Left lobe of liver (tissue), 2 donors: ENCODE measurements around the gene RNU1-1. TPM values are rescaled to one million over a fixed set of nuclear protein-coding genes. Genes with fewer than 3 reads are reported as not detected.
"Not testable (repeated sequence)": the region's sequence is repeated elsewhere in the genome, so short reads cannot be mapped to it uniquely, and the experiment has no call there.

Experiments used
- ATAC-seq: fragments of 200-7000 bp; cut with Tn5 transposase; one replicate; pipeline ENCODE4 v1.9.1; 2020; ENCODE audit warnings: mild to moderate bottlenecking, moderate library complexity
- DNase-seq: peaks from one replicate; pipeline ENCODE4 v3.0.0-alpha.2; 2020; ENCODE audit warnings: low spot score
- total RNA-seq: library from RNA; stranded (reverse); gene quantifications from one replicate; pipeline ENCODE4 v1.2.1, GENCODE V29; 2021
- donor health status: DM: no; HTN: no; CAD: no; lungs with moderate emphysema.
- donor health status: DM: no; HTN: yes; CAD: no.

RNU1-1 gene
- total RNA-seq = 1,159 TPM

GRCh38 chr1:16514107-16515055, at the start of gene RNU1-1:
Gene RNU1-1 (minus strand): TSS chr1:16514285.
- DNase-seq (peak; percentile 84), ATAC-seq (peak; percentile 64)

GRCh38 chr1:16561035-16561434, 47.0 kb upstream of the RNU1-1 start:
- ATAC-seq, DNase-seq: not testable (repeated sequence)

- not testable (repeated sequence) for ATAC-seq, DNase-seq
These were observed 46.4 kb upstream of the RNU1-1 start for GRCh38 chr1:16560498-16560897.

GRCh38 chr1:16559688-16560087, 45.6 kb upstream of the RNU1-1 start:
- not testable (repeated sequence) for DNase-seq, ATAC-seq

- ATAC-seq, DNase-seq: not testable (repeated sequence)
These were observed 42.9 kb upstream of the RNU1-1 start for GRCh38 chr1:16557034-16557433.

- not testable (repeated sequence) for ATAC-seq, DNase-seq
These were observed 39.2 kb upstream of the RNU1-1 start for GRCh38 chr1:16553244-16553643.

- DNase-seq, ATAC-seq: not testable (repeated sequence)
These were observed 36.3 kb upstream of the RNU1-1 start for GRCh38 chr1:16550212-16550918.

- ATAC-seq = not testable (repeated sequence)
These were observed 35.5 kb upstream of the RNU1-1 start for GRCh38 chr1:16549545-16549944.

GRCh38 chr1:16547502-16548241, 33.6 kb upstream of the RNU1-1 start:
- not testable (repeated sequence) for ATAC-seq, DNase-seq

More at GRCh38 chr1:16549545-16549944, 35.5 kb upstream of the RNU1-1 start:
- DNase-seq = not testable (repeated sequence)

- ATAC-seq = not testable (repeated sequence)
These were observed 31.6 kb upstream of the RNU1-1 start for GRCh38 chr1:16545682-16546095.

GRCh38 chr1:16540421-16540893, 26.4 kb upstream of the RNU1-1 start:
- not testable (repeated sequence) for DNase-seq, ATAC-seq

More at GRCh38 chr1:16545682-16546095, 31.6 kb upstream of the RNU1-1 start:
- DNase-seq = not testable (repeated sequence)

GRCh38 chr1:16537528-16537927, 23.4 kb upstream of the RNU1-1 start:
- ATAC-seq = not testable (repeated sequence)

GRCh38 chr1:16536796-16537195, 22.7 kb upstream of the RNU1-1 start:
- not testable (repeated sequence) for ATAC-seq, DNase-seq

More at GRCh38 chr1:16537528-16537927, 23.4 kb upstream of the RNU1-1 start:
- DNase-seq = not testable (repeated sequence)

- not testable (repeated sequence) for ATAC-seq
These were observed 21.8 kb upstream of the RNU1-1 start for GRCh38 chr1:16535898-16536297.

GRCh38 chr1:16535487-16535886, 21.4 kb upstream of the RNU1-1 start:
- not testable (repeated sequence) for DNase-seq, ATAC-seq

More at GRCh38 chr1:16535898-16536297, 21.8 kb upstream of the RNU1-1 start:
- not testable (repeated sequence) for DNase-seq

GRCh38 chr1:16534829-16535456, 20.9 kb upstream of the RNU1-1 start:
- ATAC-seq (peak; percentile 83), DNase-seq (peak; percentile 48)

- ATAC-seq = peak; percentile 60
- DNase-seq = peak; percentile 46
These were observed 20.2 kb upstream of the RNU1-1 start for GRCh38 chr1:16534239-16534828.

- DNase-seq = not testable (repeated sequence)
- peak; percentile 29 for ATAC-seq
These were observed 18.3 kb upstream of the RNU1-1 start for GRCh38 chr1:16532235-16532991.
